Neural progenitor cell (in vitro differentiated cells): ENCODE results near the gene LELP1. TPM values are rescaled to one million over a fixed set of nuclear protein-coding genes. Genes with fewer than 3 reads are reported as not detected.

Source experiments
- DNase-seq: peaks from one replicate; pipeline ENCODE4 v3.0.0-alpha.2; 2016; ENCODE audit warnings: low spot score
- H2AFZ ChIP-seq: fragments of 200-600 bp; sonication (generic); replicated peaks from 2 replicates; pipeline ENCODE4 v1.6.1; 2016; ENCODE audit warnings: antibody characterized with exemption
- H3F3A ChIP-seq: fragments of 200-600 bp; sonication (generic); 2 replicates; pipeline ENCODE4 v1.6.1; 2016; ENCODE audit warnings: antibody characterized with exemption, low read depth
- H3K27ac ChIP-seq: fragments of 200-600 bp; sonication (generic); 2 replicates; pipeline ENCODE4 v1.5.1; 2016; ENCODE audit warnings: mild to moderate bottlenecking
- H3K27me3 ChIP-seq: fragments of 200-600 bp; sonication (generic); 2 replicates; pipeline ENCODE4 v1.6.1; 2016; ENCODE audit warnings: mild to moderate bottlenecking, moderate library complexity
- H3K36me3 ChIP-seq: fragments of 200-600 bp; sonication (generic); 2 replicates; pipeline ENCODE4 v1.5.1; 2016
- H3K4me1 ChIP-seq: fragments of 200-600 bp; sonication (generic); 2 replicates; pipeline ENCODE4 v1.6.1; 2016; ENCODE audit warnings: mixed run types
- H3K4me2 ChIP-seq: fragments of 200-600 bp; sonication (generic); 2 replicates; pipeline ENCODE4 v1.6.1; 2016
- H3K4me3 ChIP-seq: fragments of 200-600 bp; sonication (generic); 2 replicates; pipeline ENCODE4 v1.5.1; 2016
- H3K79me2 ChIP-seq: fragments of 200-600 bp; sonication (generic); 2 replicates; pipeline ENCODE4 v1.6.1; 2016; ENCODE audit warnings: low read depth
- H3K9ac ChIP-seq: fragments of 200-600 bp; sonication (generic); 2 replicates; pipeline ENCODE4 v1.6.1; 2016
- H3K9me3 ChIP-seq: fragments of 200-600 bp; sonication (generic); 2 replicates; pipeline ENCODE4 v1.5.1; 2016; ENCODE audit warnings: low read depth
- H4K20me1 ChIP-seq: fragments of 200-600 bp; sonication (generic); 2 replicates; pipeline ENCODE4 v1.6.1; 2016; ENCODE audit warnings: low read depth
- H3K27ac Mint-ChIP-seq: 3 replicates; pipeline ENCODE4 v1.8.0; 2021; ENCODE audit warnings: mixed read lengths
- H3K27me3 Mint-ChIP-seq: 2 replicates; pipeline ENCODE4 v1.8.0; 2022; ENCODE audit warnings: low read depth, mild to moderate bottlenecking, inconsistent platforms, moderate library complexity, mixed read lengths; ENCODE audit not compliant: insufficient read depth
- H3K36me3 Mint-ChIP-seq: 3 replicates; pipeline ENCODE4 v1.8.0; 2021; ENCODE audit warnings: mixed read lengths
- H3K4me1 Mint-ChIP-seq: 3 replicates; pipeline ENCODE4 v1.8.0; 2021; ENCODE audit warnings: mixed read lengths
- H3K4me3 Mint-ChIP-seq: 3 replicates; pipeline ENCODE4 v1.8.0; 2021; ENCODE audit warnings: mild to moderate bottlenecking, moderate library complexity, mixed read lengths
- H3K9me3 Mint-ChIP-seq: 3 replicates; pipeline ENCODE4 v1.8.0; 2020; ENCODE audit warnings: mixed read lengths
- CTCF ChIP-seq: fragments of 200-600 bp; sonication (generic); IDR thresholded peaks from 2 replicates; pipeline ENCODE4 v1.5.1; 2017; ENCODE audit warnings: antibody characterized with exemption, mild to moderate bottlenecking
- EZH2 ChIP-seq: fragments of 200-600 bp; sonication (generic); IDR thresholded peaks from 2 replicates; pipeline ENCODE4 v1.6.1; 2017; ENCODE audit warnings: antibody characterized with exemption, mild to moderate bottlenecking, moderate library complexity
- EZH2phosphoT487 ChIP-seq: fragments of 200-600 bp; sonication (generic); IDR thresholded peaks from 2 replicates; pipeline ENCODE4 v1.6.1; 2017; ENCODE audit warnings: antibody characterized with exemption
- total RNA-seq: library from RNA; depleted of rRNA; stranded (reverse); fragments of >200 nt; gene quantifications from 2 replicates; pipeline ENCODE4 v1.2.3, GENCODE V29; 2015; ENCODE audit warnings: low replicate concordance

LELP1 gene
- total RNA-seq, 1 donor from 2014 or later: not detected

- H3K4me3 Mint-ChIP-seq: no peak overlapping the region
- no peaks in the 10 kb centered on the region for H3K9me3 ChIP-seq
- H3K27me3 Mint-ChIP-seq: peaks cover 2% of the 10 kb centered on the region
- H3K4me1 Mint-ChIP-seq: no peaks in the 10 kb centered on the region
- H3K9me3 Mint-ChIP-seq: no peaks in the 10 kb centered on the region
- no peak for DNase-seq
- H3K27ac ChIP-seq: no peak overlapping the region
- no peak overlapping the region for H3K9ac ChIP-seq
- H3K27ac Mint-ChIP-seq: no peak overlapping the region
- no peak for TF ChIP-seq EZH2
- TF ChIP-seq EZH2phosphoT487: no peak
- no peak for TF ChIP-seq CTCF
- no peaks in the 10 kb centered on the region for H3K79me2 ChIP-seq
- H3K36me3 Mint-ChIP-seq: no peaks in the 10 kb centered on the region
- no peaks in the 10 kb centered on the region for H3F3A ChIP-seq
- no peaks in the 10 kb centered on the region for H4K20me1 ChIP-seq
- H2AFZ ChIP-seq: no peak overlapping the region
- H3K4me1 ChIP-seq: no peaks in the 10 kb centered on the region
- H3K27me3 ChIP-seq: no peaks in the 10 kb centered on the region
- H3K4me2 ChIP-seq: no peak overlapping the region
- H3K36me3 ChIP-seq: no peaks in the 10 kb centered on the region
- H3K4me3 ChIP-seq: no peak overlapping the region
Measured at GRCh38 chr1:153231363-153231762, 28.1 kb downstream of the LELP1 start.

GRCh38 chr1:153231785-153232184 is 28.6 kb downstream of the LELP1 start:
- H3K4me2 ChIP-seq: no peak overlapping the region
- no peaks in the 10 kb centered on the region for H4K20me1 ChIP-seq
- H3K4me3 Mint-ChIP-seq: no peak overlapping the region
- no peaks in the 10 kb centered on the region for H3K36me3 ChIP-seq
- H3K36me3 Mint-ChIP-seq: no peaks in the 10 kb centered on the region
- no peak overlapping the region for H3K27ac Mint-ChIP-seq
- H3F3A ChIP-seq: no peaks in the 10 kb centered on the region
- no peaks in the 10 kb centered on the region for H3K27me3 ChIP-seq
- no peaks in the 10 kb centered on the region for H3K4me1 Mint-ChIP-seq
- no peak overlapping the region for H3K27ac ChIP-seq
- H3K9me3 Mint-ChIP-seq: no peaks in the 10 kb centered on the region
- no peaks in the 10 kb centered on the region for H3K79me2 ChIP-seq
- H3K27me3 Mint-ChIP-seq: peaks cover 2% of the 10 kb centered on the region
- no peak overlapping the region for H3K4me3 ChIP-seq
- no peaks in the 10 kb centered on the region for H3K4me1 ChIP-seq
- no peaks in the 10 kb centered on the region for H3K9me3 ChIP-seq
- no peak overlapping the region for H3K9ac ChIP-seq
- TF ChIP-seq EZH2 (no peak), EZH2phosphoT487 (no peak), CTCF (no peak)
- no peak for DNase-seq
- no peak overlapping the region for H2AFZ ChIP-seq

GRCh38 chr1:153232553-153232952 is 29.3 kb downstream of the LELP1 start:
- TF ChIP-seq EZH2: no peak
- TF ChIP-seq EZH2phosphoT487: no peak
- no peak for TF ChIP-seq CTCF
- Mint-ChIP-seq H3K27ac (no peak overlapping the region), H3K4me1 (no peaks in the 10 kb centered on the region), H3K4me3 (no peak overlapping the region), H3K27me3 (peaks cover 2% of the 10 kb centered on the region), H3K36me3 (no peaks in the 10 kb centered on the region), H3K9me3 (no peaks in the 10 kb centered on the region)
- H3K79me2 ChIP-seq: no peaks in the 10 kb centered on the region
- H3F3A ChIP-seq: no peaks in the 10 kb centered on the region
- H4K20me1 ChIP-seq: no peaks in the 10 kb centered on the region
- H3K9ac ChIP-seq: no peak overlapping the region
- no peak overlapping the region for H2AFZ ChIP-seq
- H3K27ac ChIP-seq: no peak overlapping the region
- no peaks in the 10 kb centered on the region for H3K4me1 ChIP-seq
- H3K4me3 ChIP-seq: no peak overlapping the region
- no peak overlapping the region for H3K4me2 ChIP-seq
- no peaks in the 10 kb centered on the region for H3K27me3 ChIP-seq
- DNase-seq: no peak
- H3K9me3 ChIP-seq: peaks cover 4% of the 10 kb centered on the region
- H3K36me3 ChIP-seq: no peaks in the 10 kb centered on the region
